SU-DHL-6 (cell line): ENCODE results near the gene MBP.

ENCODE experiments used
- H2AFZ ChIP-seq: fragments of 200-600 bp; sonication (generic); 2 replicates; pipeline ENCODE4 v1.6.1; 2014; ENCODE audit warnings: low read depth, mild to moderate bottlenecking, moderate library complexity, mixed read lengths, antibody characterized with exemption, low read length; ENCODE audit not compliant: severe bottlenecking
- H3F3A ChIP-seq: fragments of 200-600 bp; shearing (Covaris generic); 2 replicates; pipeline ENCODE4 v1.6.0; 2016; ENCODE audit warnings: antibody characterized with exemption, mild to moderate bottlenecking; ENCODE audit not compliant: insufficient read depth
- H3K27ac ChIP-seq: fragments of 200-600 bp; sonication (generic); 2 replicates; pipeline ENCODE4 v1.5.1; 2016; ENCODE audit warnings: low read depth, mild to moderate bottlenecking, low read length, moderate library complexity, mixed read lengths
- H3K27me3 ChIP-seq: fragments of 200-600 bp; sonication (generic), shearing (Covaris generic); 2 replicates; pipeline ENCODE4 v1.6.0; 2014; ENCODE audit warnings: mild to moderate bottlenecking, low read length
- H3K36me3 ChIP-seq: fragments of 200-600 bp; sonication (generic); 2 replicates; pipeline ENCODE4 v1.6.1; 2014; ENCODE audit warnings: mild to moderate bottlenecking, low read length, mixed read lengths
- H3K4me2 ChIP-seq: fragments of 300-600, 200-600 bp; shearing (Covaris generic), sonication (generic); 2 replicates; pipeline ENCODE4 v1.6.0; 2014; ENCODE audit warnings: low read length, low read depth, mild to moderate bottlenecking; ENCODE audit not compliant: poor library complexity, severe bottlenecking
- H3K4me3 ChIP-seq: fragments of 200-600 bp; sonication (generic); 2 replicates; pipeline ENCODE4 v1.5.1; 2014; ENCODE audit warnings: antibody characterized with exemption, low read length, mild to moderate bottlenecking, mixed read lengths; ENCODE audit not compliant: insufficient read depth, poor library complexity, severe bottlenecking
- H3K79me2 ChIP-seq: fragments of 200-600 bp; sonication (generic); 2 replicates; pipeline ENCODE4 v1.6.1; 2014; ENCODE audit warnings: mild to moderate bottlenecking, low read length, moderate library complexity; ENCODE audit not compliant: insufficient read depth
- H3K9ac ChIP-seq: fragments of 200-600 bp; sonication (generic); 2 replicates; pipeline ENCODE4 v1.7.0; 2014; ENCODE audit warnings: mild to moderate bottlenecking, low read length
- H3K9me2 ChIP-seq: fragments of 200-600 bp; sonication (generic); replicated peaks from 2 replicates; pipeline ENCODE4 v1.6.1; 2014; ENCODE audit warnings: low read length; ENCODE audit not compliant: insufficient read depth
- H3K9me3 ChIP-seq: fragments of 200-600 bp; sonication (generic); 2 replicates; pipeline ENCODE4 v1.6.1; 2014; ENCODE audit warnings: low read length, mixed read lengths; ENCODE audit not compliant: insufficient read depth
- H4K20me1 ChIP-seq: fragments of 200-600 bp; sonication (generic); 2 replicates; pipeline ENCODE4 v1.6.1; 2014; ENCODE audit warnings: low read depth, mild to moderate bottlenecking, antibody characterized with exemption, low read length, moderate library complexity, mixed read lengths
- CTCF ChIP-seq: fragments of 200-600 bp; sonication (generic); IDR thresholded peaks from one replicate; pipeline ENCODE4 v1.5.1; 2017; ENCODE audit warnings: antibody characterized with exemption, mild to moderate bottlenecking, low read length, moderate library complexity; ENCODE audit not compliant: insufficient read depth, poor library complexity, severe bottlenecking
- EZH2phosphoT487 ChIP-seq: fragments of 200-600 bp; sonication (generic), shearing (Covaris generic); conservative IDR thresholded peaks from 2 replicates; pipeline ENCODE4 v1.6.1; 2018; ENCODE audit warnings: mild to moderate bottlenecking, antibody characterized with exemption, low read length, moderate library complexity, mixed read lengths

MBP gene

DNA sequence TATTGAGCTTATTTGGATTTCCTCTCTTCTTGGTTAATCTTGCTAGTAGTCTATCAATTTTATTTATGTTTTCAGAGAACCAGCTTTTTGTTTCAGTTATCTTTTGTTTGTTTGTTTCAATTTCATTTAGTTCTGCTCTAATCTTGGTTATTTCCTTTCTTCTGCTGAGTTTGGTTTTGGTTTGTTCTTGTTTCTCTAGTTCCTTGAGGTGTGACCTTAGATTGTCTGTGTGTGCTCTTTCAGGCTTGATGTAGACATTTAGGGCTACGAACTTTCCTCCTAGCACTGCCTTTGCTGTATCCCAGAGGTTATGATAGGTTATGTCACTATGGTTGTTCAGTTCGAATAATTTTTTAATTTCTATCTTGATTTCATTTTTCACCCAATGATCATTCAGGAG, 168.6 kb downstream of the MBP start:
- Histone ChIP-seq H3K79me2 (peaks cover 6% of the 10 kb centered on the region; the same call in 1 of the 2 replicates), H3K36me3 (0 out of 2 replicates have a peak, but pooled peaks cover 5% of the 10 kb centered on the region), H3K9me2 (no peaks in the 10 kb centered on the region), H4K20me1 (no peaks in the 10 kb centered on the region), H3K9me3 (no peaks in the 10 kb centered on the region), H3K27me3 (no peaks in the 10 kb centered on the region), H3F3A (peaks cover 33% of the 10 kb centered on the region), H2AFZ (no peak overlapping the region), H3K4me2 (peak overlapping the region; percentile 31), H3K4me3 (no peak overlapping the region), H3K27ac (peak overlapping the region; percentile 51), H3K9ac (no peak overlapping the region)
- TF ChIP-seq CTCF, result no peak
- no peak for TF ChIP-seq EZH2phosphoT487

- peaks cover 29% of the 10 kb centered on the region for H3F3A ChIP-seq
- no peak overlapping the region for H3K4me3 ChIP-seq
- H3K4me2 ChIP-seq, result no peak overlapping the region
- H3K27me3 ChIP-seq, result no peaks in the 10 kb centered on the region
- no peaks in the 10 kb centered on the region for H3K9me3 ChIP-seq
- TF ChIP-seq CTCF, result no peak
- TF ChIP-seq EZH2phosphoT487, result no peak
- peaks cover 6% of the 10 kb centered on the region; the same call in 1 of the 2 replicates for H3K79me2 ChIP-seq
- no peak overlapping the region for H2AFZ ChIP-seq
- H3K9me2 ChIP-seq, result no peaks in the 10 kb centered on the region
- H3K9ac ChIP-seq, result no peak overlapping the region
- H4K20me1 ChIP-seq, result no peaks in the 10 kb centered on the region
- 0 out of 2 replicates have a peak, but pooled peaks cover 5% of the 10 kb centered on the region for H3K36me3 ChIP-seq
- H3K27ac ChIP-seq, result no peak overlapping the region
Observed at GRCh38 chr18:76962851-76963250, 169.7 kb downstream of the MBP start.

DNA sequence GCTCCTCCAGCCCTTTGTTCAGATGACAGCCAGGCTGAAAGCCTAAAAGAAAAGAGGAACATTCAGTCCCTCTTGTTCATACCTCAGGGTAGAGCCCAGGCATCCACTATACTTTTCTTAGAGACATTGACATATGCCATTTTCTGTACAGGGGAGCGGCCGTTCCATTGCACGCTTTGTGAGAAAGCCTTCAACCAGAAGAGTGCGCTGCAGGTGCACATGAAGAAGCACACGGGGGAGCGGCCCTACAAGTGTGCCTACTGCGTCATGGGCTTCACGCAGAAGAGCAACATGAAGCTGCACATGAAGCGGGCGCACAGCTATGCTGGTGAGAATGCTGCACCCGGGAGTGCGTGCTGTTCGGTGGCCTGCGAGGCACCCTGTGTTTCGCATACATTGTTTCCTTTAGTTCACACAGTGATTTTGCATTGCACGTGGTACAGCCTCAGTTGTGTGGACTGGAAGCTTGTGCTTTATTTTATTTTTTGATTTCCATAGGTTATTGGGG, 172.0 kb downstream of the MBP start:
- Histone ChIP-seq H3F3A (peaks cover 18% of the 10 kb centered on the region), H3K36me3 (0 out of 2 replicates have a peak, but pooled peaks cover 3% of the 10 kb centered on the region), H3K9me2 (no peaks in the 10 kb centered on the region), H2AFZ (no peak overlapping the region), H3K27me3 (no peaks in the 10 kb centered on the region), H3K9me3 (no peaks in the 10 kb centered on the region), H4K20me1 (no peaks in the 10 kb centered on the region), H3K4me3 (no peak overlapping the region), H3K79me2 (no peaks in the 10 kb centered on the region), H3K27ac (no peak overlapping the region), H3K9ac (no peak overlapping the region), H3K4me2 (no peak overlapping the region)
- no peak for TF ChIP-seq EZH2phosphoT487
- TF ChIP-seq CTCF, result peak; percentile 60
